ENCODE data around the gene FADS1. TPM values are rescaled to one million over a fixed set of nuclear protein-coding genes. Genes with fewer than 3 reads are reported as not detected.
A peak's percentile ranks its signal among the peaks of the same experiment; 100 is the strongest.

Gene FADS1
- total and polyA plus RNA-seq, 2 donors (not counting 3 experiments of a cell fraction or from before 2014, with no cell fraction given): 110 to 121 TPM

GRCh38 chr11:61826930-61827570, 10.2 kb upstream of the FADS1 start:
- Histone ChIP-seq H3K9ac (replicated peaks; ENCODE audit: extremely low read depth, insufficient read depth, low read length) (peak overlapping the region; percentile 90), H3K4me1 (ENCODE audit: control insufficient read depth, extremely low read depth, insufficient read depth, low read length) (peaks cover 35% of the 10 kb centered on the region), H3K9me3 (replicated peaks; ENCODE audit: control insufficient read depth, insufficient read depth, low read length) (no peaks in the 10 kb centered on the region), H2AFZ (ENCODE audit: low read depth, low read length) (peak overlapping the region; percentile 15), H3K9me1 (replicated peaks; ENCODE audit: control insufficient read depth, extremely low read depth, insufficient read depth, low read length) (no peaks in the 10 kb centered on the region), H3K27me3 (ENCODE audit: control insufficient read depth in 2 of 2, insufficient read depth in 2 of 2, low read length in 2 of 2) (no peaks in the 10 kb centered on the region), H3K79me2 (ENCODE audit: control insufficient read depth, insufficient read depth, low read length) (peaks cover 41% of the 10 kb centered on the region), H3K27ac (ENCODE audit: insufficient read depth, low read depth, low read length) (peak overlapping the region; percentile 86), H3K36me3 (ENCODE audit: control insufficient read depth in 2 of 2, extremely low read depth in 1 of 2, insufficient read depth in 2 of 2, low read length in 2 of 2) (peaks cover 0 to 2% of the 10 kb centered on the region in 2 experiments), H3K4me2 (ENCODE audit: insufficient read depth, low read length) (peak overlapping the region; percentile 63), H4K20me1 (replicated peaks; ENCODE audit: control insufficient read depth, extremely low read depth, insufficient read depth, low read length) (peaks cover 4% of the 10 kb centered on the region), H3K4me3 (replicated peaks in 1 of 3; ENCODE audit: insufficient read depth in 1 of 3, low read depth in 1 of 3, low read length in 3 of 3) (peak overlapping the region; percentile 69 to 93 (median 76))
- dilution Hi-C loops (cut with MboI; ENCODE audit: extremely low pct_ligation_motif_present, low sequenced_read_pairs): no loop called here
- BruUV-seq (replicated peaks): TSS peak; percentile 81
- intact Hi-C loops (cut with micrococcal nuclease): loop anchor here (1.0 kb wide), 2 partner anchors 10 to 35 kb away; partner anchors contain the start of genes FADS1, FEN1 and TMEM258
- DNase-seq (ENCODE audit: low read depth, low spot score): no peak
- ChIA-PET CTCF (interaction anchor here (3.5 to 3.6 kb wide), 2 partner anchors 10 to 30 kb away, joined by 25 to 50 read pairs; partner anchors contain the start of gene FADS1), POLR2A (no interaction called here)
- FAIRE-seq: no peak
- TF ChIP-seq, protein P1, sequence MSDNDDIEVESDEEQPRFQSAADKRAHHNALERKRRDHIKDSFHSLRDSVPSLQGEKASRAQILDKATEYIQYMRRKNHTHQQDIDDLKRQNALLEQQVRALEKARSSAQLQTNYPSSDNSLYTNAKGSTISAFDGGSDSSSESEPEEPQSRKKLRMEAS (IDR thresholded peaks at IDR 0.05; ENCODE audit: insufficient read depth, insufficient read length): no peak
- no peak for TF ChIP-seq JUN (IDR thresholded peaks at IDR 0.05; ENCODE audit: borderline replicate concordance, insufficient read depth, insufficient read length, low read depth)
- no peak for TF ChIP-seq POLR2AphosphoS5 (IDR thresholded peaks at IDR 0.05; ENCODE audit: insufficient read depth, low read depth, low read length)
- no peak for TF ChIP-seq MYC (IDR thresholded peaks at IDR 0.05; ENCODE audit: low read depth, low read length)
- no peak for TF ChIP-seq CTCF (IDR thresholded peaks at IDR 0.05; ENCODE audit: extremely low read depth in 1 of 2, insufficient read depth in 1 of 2, low read depth in 1 of 2, low read length in 2 of 2)
- no peak for TF ChIP-seq POLR2A (IDR thresholded peaks at IDR 0.05; ENCODE audit: low read depth, low read length)
- TF ChIP-seq FOS (IDR thresholded peaks at IDR 0.05; ENCODE audit: borderline replicate concordance, insufficient read depth, low read length): no peak

All from endothelial cell of umbilical vein (primary cell).